Activated T-helper 1 cell treated with anti-CD3 and anti-CD28 coated beads, Interleukin-2, amount 50 U/mL, for 16 hours (primary cell): ENCODE results near the gene CSNK1A1L.

Source experiments
- DNase-seq, 2 donors: peaks; one replicate each; pipeline ENCODE4 v3.0.0-alpha.2; 2020; ENCODE audit warnings: low read depth in 1 of 2, low spot score in 1 of 2

CSNK1A1L gene

DNA sequence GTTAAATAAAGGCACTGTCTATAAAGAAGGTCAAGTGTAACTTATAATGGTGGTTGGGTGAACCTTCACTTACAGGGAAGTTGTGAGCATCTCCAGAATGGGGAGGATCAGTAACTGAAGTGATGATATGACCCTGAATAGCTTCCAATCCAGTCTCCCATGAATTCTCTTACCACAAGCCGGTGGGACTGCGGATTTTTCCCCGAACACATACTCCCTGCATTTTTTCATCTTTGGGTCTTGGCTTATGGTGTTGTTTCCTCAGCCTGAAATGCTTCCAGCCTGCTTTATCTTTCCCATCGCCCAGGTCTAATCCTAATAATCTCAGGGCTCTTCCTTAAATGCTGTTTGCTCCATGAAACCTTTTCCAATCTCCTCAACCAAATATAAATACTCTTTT lies 2.0 kb upstream of the CSNK1A1L start:
- DNase-seq, result no peak

DNA sequence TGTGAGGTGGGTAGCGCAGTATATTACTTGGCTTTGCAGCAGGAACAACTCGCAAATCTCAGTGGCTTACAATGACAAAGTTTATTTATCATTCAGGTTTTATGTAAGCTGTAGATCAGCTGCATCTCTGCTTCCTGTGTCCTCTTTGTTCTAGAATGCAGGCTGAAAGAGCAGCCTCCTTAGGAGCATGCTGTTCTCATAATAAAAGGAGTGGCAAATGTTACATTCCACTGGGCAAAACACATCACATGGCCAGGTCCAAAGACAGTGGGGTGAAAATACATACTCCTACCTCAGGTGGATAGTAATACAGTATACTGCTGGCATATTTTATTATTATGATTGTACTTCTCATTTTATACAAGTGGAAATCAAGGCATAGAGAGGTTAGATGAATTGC lies 1.2 kb upstream of the CSNK1A1L start:
- DNase-seq, result no peak

DNA sequence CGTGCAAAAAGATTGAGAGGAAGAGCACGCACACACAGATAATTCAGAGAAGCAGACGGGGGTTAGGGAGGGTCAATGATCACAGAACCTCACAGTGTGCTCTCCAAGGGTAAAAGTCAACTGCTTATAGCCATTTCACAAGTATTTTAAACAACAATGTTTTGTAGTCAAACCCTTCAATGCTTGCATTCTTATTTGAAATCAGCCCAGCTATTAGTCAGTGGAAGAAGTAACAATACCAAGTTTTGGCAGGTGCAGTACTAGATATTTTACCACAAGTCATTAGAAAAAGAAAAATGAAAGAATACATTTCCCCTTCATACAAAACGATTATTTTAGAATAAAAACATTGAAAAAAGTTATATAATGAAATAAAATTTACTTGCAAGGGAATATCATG lies 2.6 kb downstream of the CSNK1A1L start:
- no peak for DNase-seq

DNA sequence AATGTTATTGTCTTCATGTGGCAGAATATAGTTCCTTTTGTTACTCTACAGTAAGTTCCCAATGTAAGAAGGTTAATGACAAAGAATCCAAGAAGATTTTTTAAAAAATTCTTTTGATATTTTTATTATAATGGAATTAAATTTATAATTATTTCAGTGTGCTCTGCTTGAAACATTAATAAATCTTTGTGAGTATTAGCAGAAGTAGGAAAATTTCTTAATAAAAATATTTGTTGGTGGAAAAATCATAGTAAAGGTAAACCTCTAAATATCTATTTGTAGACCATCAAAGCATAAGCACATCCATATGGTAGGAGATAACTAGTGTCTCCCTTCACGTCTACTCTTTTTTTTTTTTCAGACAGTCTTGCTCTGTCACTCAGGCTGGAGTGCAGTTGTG lies 4.3 kb downstream of the CSNK1A1L start:
- no peak for DNase-seq

DNA sequence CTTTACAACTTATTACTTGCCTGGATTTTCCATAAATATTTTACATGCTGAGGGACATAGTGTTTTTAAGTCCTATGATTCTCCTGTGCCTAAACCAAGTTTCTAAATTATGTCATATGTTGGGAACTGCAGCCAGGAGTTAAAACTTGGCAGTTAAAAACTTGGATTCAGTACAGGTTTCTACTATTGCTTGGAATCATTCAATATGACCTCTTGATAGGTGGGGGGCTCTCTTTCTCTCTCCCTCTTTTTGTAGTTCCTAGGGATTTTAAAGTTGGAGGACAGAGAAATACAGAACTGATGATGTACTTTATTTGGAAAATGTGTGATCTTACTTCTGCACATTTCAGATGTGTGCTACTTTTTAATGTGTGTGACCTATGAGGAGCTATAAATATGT lies 4.7 kb downstream of the CSNK1A1L start:
- DNase-seq, result no peak

DNA sequence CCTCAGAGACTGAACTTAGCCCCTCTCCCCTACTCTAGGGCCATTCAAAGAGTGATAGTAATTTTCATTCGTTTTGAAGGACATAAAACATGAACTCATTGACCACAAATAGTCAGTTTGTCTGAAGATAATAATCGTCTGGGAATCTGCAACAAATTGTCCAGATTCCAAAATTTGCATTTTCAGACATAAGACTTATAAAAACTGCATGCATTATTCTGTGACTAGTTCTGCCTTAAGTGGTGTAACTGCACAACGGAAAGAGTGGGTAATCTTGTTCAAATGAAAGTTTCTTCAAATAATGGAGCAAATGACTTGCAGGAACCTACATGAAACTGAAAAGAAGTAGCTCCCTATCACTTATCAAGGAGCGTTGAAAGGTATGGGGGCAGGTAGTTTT lies 8.4 kb downstream of the CSNK1A1L start:
- DNase-seq, result no peak

DNA sequence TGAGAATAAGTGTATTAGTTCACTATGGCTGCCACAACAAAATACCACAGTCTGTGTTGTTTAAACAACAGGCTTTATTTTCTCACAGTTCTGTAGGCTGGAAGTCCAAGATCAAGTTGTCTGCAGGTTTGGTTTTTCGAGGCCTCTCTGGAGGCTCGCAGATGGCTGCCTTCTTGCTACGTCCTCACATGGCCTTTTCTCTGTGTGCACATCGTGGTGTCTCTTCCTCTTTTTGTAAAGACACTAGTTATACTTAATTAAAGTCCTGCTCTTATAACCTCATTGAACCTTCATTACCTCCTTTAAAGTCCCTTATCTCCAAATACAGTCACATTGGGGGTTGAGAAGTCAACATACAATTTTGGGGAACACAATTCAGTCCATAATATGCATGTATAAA lies 10.6 kb downstream of the CSNK1A1L start:
- DNase-seq, result no peak

DNA sequence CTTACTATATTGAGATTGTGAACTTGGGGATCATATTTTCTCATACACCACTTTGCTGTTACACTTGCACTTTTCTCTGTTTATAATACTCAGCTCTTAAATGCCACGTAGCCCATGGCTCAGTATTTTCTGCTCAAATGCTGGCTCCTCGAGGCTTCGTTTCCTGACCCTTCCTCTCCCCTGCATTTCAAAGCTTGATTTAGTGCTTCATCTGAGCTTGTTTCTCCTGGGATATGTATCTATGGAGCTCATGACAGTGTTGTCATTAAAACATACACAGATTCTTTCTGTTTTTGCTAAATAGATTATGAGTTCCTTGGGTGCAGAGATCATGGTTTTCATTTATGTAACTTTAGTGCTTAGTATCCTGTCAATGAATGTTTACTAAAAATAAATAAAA lies 11.4 kb downstream of the CSNK1A1L start:
- no peak for DNase-seq

DNA sequence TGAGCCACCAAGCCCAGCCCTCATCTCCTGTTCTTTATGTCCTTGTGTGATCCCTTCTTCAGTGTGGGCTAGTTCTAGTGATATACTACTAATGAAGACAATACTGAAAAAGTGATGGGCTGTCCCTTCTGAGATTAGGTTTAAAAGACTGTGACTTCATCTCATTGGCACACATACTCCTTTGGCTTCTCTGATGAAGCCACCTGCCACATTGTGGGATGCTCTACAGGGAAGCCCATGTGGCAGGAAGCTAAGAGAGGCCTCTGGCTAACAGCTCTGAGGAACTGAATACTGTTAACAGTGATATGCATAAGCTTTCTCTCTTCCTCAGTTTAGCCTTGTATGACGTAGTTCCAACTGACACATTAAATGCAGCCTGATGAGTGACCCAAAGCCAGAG lies 13.6 kb downstream of the CSNK1A1L start:
- DNase-seq, result no peak

DNA sequence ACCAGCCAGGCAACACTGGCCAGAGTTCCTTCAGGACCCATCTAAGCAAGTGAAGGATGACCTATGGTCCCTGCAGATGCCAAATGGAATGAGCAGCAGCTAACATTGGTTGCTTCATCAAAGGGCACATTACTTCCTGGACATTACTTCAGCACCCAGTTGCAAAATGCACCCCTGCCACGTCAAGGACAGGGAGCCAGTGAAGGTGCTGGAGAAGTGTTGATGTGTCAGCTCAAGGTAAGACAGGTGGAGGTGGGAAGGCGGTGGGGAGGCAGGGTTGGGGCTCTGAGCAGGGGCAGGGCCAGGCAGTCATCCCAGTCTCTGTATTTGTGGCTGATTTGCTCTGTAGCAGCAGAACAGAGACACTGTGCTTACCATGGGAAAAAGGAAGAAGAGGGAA lies 14.6 kb downstream of the CSNK1A1L start:
- no peak for DNase-seq

DNA sequence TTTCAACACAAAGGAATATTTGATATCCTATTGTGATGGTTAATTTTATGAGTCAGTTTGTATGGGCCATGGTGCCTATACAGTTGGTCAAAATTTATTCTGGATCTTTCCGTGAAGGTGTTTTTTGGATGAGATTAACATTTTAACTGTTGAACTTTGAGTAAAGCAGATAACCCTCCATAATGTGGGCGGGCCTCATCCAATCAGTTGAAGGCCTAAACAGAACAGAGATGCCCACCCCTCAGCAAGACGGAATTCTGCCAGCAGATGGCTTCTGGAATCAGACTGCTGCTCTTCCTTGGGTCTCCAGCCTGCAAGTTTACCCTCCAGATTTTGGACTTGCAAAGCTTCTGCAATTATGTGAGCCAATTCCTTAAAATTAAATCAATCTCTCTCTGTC lies 16.0 kb downstream of the CSNK1A1L start:
- no peak for DNase-seq

DNA sequence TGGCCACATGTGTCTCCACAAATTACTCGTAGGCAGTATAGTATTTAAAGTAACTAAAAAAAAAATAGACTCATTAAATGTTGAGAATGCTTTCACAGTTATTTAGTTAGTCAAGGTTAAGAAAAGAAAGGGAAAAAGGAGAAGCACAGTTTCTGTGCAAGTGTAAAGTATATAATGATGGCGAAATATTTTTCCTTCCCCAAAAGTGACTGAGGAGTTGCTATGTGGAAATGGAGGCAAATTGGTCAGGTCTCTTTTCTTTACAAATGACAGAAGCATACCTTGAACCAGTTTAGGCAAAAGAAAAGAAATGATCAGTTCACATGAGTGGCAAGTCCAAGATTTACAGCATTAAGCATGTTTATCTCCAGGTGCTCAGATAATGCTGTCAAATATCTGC lies 18.0 kb downstream of the CSNK1A1L start:
- no peak for DNase-seq

DNA sequence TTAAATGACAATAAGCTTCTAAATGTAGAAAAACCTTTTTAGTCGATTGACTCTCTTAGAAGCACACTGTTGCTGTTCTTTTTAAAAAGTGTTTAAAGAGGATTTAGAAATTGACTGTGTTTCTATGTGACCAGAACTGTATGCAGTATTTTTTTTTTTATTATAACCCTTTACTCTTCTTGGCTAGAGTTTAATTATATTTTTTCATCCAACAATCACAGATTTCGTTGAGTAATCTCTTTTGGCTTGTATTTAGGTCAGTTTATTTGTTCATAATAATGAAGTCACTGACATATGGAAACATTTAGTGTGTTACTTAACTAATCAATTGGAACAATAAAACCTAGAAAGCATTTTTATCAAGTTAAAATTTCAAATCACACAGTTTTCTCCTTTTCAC lies 19.9 kb downstream of the CSNK1A1L start:
- no peak for DNase-seq

DNA sequence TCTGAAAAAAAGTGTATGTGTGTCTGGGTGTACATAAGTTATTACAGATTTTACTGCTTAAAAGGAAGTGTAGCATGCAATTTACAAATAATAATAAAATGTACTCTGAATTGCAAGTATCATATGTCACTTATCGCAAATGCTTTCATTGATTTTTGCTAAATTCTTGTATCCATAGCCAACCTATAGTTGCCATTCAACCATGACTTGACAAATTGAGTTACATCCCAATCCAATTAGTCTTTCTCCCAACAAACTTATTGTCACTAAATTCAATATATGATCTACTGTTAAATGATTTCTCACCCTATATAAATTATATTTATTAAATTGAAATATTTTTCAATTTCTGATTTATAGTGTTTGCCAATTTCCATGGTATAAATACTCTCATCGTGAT lies 28.6 kb downstream of the CSNK1A1L start:
- DNase-seq, result no peak

DNA sequence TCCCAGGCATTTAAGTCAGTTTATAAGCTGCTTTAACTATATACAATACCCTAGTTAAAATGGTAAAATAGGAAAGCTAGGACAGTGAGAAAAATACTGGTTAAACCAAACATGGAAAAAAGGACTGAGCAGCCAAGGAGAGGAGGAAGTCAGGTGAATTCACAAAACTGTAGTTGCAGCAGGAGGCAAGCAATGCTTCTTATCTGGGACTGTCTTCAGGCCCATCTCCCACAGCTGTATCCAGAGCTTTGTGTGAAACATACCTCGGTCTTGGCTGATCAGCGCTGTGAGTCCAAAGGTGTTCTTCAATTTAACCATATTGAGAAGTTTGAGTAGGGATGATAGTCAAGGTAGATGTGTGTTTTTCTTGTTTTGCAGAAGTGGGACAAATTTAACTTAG lies 30.3 kb downstream of the CSNK1A1L start:
- DNase-seq, result no peak

DNA sequence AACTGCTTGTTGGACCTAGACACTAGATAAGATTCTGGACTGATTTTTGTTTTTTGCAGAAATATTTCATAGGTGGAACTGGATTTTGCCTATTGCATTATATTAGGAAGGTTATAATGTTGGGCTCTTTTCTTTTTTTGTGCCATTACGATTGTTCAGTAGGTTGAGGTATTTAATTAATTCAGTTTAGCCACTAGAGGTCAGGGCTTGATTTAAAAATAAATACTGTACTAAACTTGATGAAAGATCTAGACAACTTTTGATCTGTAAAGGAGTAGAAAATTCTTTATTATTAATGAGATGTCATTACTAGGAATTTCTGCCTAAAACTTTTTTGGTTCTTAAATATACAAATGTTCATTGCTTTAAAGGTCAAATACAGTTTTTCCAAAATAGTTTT lies 30.8 kb downstream of the CSNK1A1L start:
- no peak for DNase-seq

DNA sequence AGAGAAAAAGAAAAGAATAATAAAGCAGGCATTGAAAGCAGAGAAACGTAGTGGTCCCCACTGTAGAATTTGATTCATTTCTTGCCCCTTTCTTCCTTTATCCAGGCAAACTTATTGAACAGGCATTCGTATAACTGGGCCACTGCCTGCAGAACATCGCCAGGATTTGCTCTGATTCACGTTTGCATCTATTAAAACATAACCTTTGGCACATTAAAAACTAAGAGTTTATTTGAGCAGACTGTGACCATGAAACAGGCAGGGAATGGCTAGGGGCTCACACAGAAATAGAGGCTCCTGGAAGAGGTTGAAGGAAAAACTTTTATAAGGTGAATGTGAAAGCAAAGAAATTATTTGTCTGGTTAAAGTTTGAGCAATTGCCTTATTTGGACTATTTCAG lies 33.4 kb downstream of the CSNK1A1L start:
- DNase-seq, result no peak

DNA sequence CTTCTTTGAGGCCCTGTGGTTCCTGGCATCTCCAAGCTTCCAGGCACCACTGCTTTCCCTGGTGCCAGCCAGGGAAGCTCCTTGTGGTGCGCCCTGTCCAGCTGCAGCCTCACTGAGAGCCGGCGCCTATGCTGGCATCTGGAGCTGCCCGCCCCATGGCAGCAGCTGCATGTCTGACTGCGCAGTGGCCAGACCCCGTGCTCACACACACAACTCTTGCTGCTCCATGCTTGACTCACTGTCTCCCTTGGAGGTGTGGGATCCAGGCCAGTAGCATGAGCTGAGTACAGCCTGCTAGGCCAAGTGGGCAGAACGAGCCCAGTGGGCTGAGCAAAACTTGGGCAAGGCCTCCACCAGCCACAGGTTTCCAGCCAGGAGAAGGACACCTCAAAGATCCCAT lies 34.5 kb downstream of the CSNK1A1L start:
- DNase-seq, result no peak

DNA sequence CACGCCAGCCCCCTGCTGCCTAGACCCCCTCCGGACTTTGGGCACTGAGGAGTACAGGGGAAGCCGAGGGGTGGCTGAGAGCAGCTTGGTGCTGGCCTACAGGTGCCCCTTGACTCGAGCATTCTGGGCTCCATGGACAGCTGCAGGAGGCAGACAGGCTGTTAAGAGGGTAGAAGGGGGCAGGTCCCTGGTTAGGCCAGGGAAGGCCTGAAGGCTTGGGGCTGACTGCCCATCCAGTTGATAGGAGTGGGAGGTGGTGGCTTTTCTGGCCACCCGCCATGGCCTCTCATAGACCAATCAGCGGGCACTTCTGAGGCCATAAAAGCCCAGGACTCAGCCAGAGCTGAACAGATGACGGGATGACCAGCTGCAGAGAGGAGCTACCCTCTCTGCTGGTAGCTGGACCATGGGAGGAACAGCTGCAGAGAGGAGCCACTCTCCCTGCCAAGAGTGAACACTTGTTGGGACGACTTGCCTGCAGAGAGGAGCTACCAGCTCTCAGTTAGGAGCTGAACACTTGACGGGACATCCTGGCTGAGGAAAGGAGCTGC lies 35.2 kb downstream of the CSNK1A1L start:
- DNase-seq, result no peak

DNA sequence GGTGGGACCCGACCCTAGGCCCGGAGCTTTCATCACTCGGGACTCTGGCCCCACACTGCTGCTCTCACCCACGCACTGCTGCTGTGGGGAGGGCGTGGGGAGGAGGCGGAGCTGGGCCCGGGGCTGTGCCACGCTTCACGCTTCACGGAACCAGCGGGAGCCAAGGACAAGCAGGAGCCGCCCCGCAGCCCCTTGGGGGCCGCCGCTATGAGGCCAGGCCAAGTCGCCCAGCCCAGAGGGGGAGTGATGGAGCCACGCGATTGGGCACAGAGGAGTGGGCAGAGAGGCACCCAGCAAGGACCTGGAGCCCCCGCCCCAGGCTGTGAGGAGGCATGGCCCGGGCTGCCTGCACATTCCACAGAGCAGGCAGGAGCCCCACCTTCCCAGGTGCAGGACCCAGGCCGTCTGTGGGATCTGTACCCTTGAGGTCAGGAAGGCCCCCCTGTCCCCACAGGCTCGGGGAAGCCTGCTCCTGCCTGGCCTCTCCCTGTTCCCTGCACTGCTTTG lies 35.8 kb downstream of the CSNK1A1L start:
- DNase-seq, result no peak

DNA sequence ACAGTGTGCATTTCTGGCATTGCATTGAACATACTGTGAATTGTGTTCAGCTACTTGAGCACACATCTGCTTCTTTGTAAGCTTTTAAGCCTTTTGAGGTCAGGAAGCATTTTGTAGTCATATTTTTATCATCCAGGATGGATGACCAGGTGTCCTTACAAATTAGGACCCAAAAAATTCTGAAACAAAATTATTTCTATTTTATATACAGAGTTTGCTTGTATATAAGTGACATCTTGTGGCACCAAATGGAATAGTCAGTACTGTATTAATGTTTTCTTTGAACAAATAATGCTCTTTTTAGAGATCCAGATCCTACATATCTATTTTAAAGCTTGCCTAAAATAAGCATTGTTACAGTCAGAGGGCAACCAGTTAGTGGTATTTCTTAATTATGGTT lies 36.5 kb downstream of the CSNK1A1L start:
- DNase-seq, result no peak

DNA sequence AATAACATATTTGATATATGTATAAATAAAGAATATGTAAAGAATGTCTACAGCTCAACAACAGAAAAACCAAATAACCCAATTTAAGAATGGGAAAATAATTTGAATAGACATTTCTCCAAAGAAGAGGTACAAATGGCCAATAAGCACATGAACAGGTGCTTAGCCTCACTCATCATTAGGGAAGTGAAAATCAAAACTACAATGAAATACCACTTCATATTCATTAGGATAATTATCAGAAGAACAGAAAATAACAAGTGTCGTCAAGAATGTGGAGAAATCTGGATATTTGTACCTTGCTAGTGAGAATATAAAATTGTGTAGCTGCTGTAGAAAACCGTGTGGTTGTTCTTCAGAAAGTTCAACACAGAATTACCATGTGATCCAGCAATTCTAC lies 37.6 kb downstream of the CSNK1A1L start:
- DNase-seq, result no peak

DNA sequence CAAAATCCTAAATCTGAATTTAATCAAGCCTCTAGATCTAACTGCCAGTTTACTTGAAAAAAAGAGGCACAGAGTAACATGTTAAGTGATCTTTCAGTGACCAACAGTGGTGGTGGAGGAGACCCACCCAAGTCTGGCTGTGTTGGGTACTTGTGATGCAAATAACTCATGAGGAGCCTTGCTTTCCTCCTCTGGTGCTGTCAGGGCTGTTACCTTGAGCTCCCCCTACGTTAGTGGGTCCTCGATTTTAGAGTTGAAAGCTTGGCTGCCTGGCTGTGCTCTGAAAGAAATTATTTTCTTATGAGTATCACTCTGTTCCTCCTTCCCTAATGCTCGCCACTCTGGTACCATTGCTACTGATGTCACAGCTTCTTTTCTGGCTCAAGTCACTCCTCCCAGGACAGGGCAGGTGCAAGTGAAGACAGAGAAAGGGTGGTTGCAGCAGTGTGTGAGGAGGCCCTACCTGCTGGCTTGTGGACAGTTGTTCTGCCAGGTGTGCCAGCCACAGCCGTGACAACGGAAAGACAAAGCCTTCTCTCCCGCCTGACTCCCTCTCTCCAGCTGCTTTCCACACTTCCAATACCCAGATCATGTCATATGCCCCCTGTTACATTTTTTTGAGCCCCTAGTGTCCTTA lies 39.5 kb downstream of the CSNK1A1L start:
- no peak for DNase-seq

DNA sequence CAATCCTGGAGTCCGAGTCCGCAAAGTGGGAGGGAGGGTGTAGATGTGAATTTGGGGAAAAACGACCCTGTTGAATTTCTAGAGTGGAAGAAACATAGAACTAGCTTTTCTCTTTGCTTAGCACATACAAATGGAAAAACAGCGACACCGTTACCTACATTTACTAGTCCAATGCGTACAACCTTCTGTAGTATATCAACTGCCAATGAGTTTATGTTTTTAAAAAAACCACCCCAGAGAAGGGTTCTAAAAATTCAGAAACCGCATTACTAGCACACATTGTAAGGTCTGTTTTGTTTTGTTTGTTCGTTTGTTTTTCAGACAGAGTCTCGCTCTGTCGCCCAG lies 45.6 kb downstream of the CSNK1A1L start:
- no peak for DNase-seq
